Motor neuron (in vitro differentiated cells): Measurements from ENCODE around the gene CLTRN. TPM values are rescaled to one million over a fixed set of nuclear protein-coding genes. Genes with fewer than 3 reads are reported as not detected.

ENCODE experiments used
- ATAC-seq, 8 experiments: fragments of 200-7000 bp; cut with Tn5 transposase; replicated peaks in 6 of 8; 2 replicates each; pipeline ENCODE4 v1.8.0; 2021; ENCODE audit warnings: mild to moderate bottlenecking in 8 of 8, moderate library complexity in 8 of 8
- H3K27ac ChIP-seq, 2 donors: fragments of 250-450 bp; sonication (Bioruptor Pico); 2 replicates each; pipeline ENCODE4 v1.9.0; 2021; ENCODE audit warnings: antibody characterized with exemption in 2 of 2, mild to moderate bottlenecking in 2 of 2, moderate library complexity in 1 of 2
- H3K4me1 ChIP-seq, 2 donors: fragments of 250-450 bp; sonication (Bioruptor Pico); replicated peaks in 1 of 2; 2 replicates each; pipeline ENCODE4 v1.6.1; 2021; ENCODE audit warnings: antibody characterized with exemption in 2 of 2, mild to moderate bottlenecking in 2 of 2, moderate library complexity in 1 of 2
- H3K4me3 ChIP-seq, 5 donors: fragments of 250-450 bp; sonication (Bioruptor Pico); 2 replicates each; pipeline ENCODE4 v1.9.0; 2021; ENCODE audit warnings: antibody characterized with exemption in 5 of 5, mild to moderate bottlenecking in 5 of 5, moderate library complexity in 4 of 5
- WGBS, 10 experiments: fragments of 450-650 bp; shearing (Covaris generic); methylation state at CpG; one replicate each; pipeline ENCODE4 v1.0.0; 2022; 5-methylcytosine and 5-hydroxymethylcytosine counted together
- in situ Hi-C, 9 experiments: fragments of 400-800 bp; cut with MboI; loops; one replicate each; pipeline ENCODE4 v1.15.0; 2021; ENCODE audit warnings: low sequenced_read_pairs in 9 of 9, low pct_unique_long_range_greater_than_20kb in 2 of 9; ENCODE audit not compliant: unreplicated experiment in 9 of 9
- total RNA-seq, 8 experiments: library from RNA; unstranded; fragments of 300-600 nt; gene quantifications; 2 replicates each; pipeline versions ENCODE4 v1.2.3 to v1.2.4, GENCODE V29; 2022

The CLTRN gene
- total RNA-seq, 8 experiments from 2014 or later: 0.28 to 2.2 (median 1.0) TPM; not detected in 1

DNA sequence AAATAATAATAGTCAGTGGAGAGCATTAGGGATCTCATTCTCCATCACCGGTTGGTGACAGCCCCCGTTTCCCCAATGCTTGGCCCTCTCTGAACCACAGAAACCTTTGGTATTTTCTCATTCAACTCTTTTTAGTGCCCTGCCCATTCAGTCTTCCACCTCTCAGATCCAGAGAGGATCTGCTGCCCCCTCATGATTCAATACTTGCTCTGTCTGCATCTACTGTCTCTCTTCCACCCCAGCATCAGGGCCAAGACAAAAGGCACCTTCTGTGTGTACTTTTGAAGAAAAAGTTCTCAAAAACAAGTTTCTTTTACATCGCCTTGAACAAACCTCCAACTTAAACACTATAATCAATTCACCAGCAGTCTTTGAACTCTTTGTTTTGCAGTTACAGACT is 19.3 kb downstream of the CLTRN start:
- in situ Hi-C loops: no loop called here
- Histone ChIP-seq H3K27ac (no peak overlapping the region), H3K4me3 (no peak overlapping the region), H3K4me1 (no peaks in the 10 kb centered on the region)
- 44 to 83% (median 49%) methylated on average over 1 to 3 of the region's 3 CpGs; no CpG with 5 or more reads in 6 of the 10 experiments for whole genome bisulfite sequencing, 10 experiments
- peak in 1 of 8 experiments; percentile 12 for ATAC-seq

- WGBS, 10 experiments: 80 to 100% (median 100%) methylated on average over 1 of the region's 1 CpG; no CpG with 5 or more reads in 5 of the 10 experiments
- Histone ChIP-seq H3K27ac (no peak overlapping the region), H3K4me3 (no peak overlapping the region), H3K4me1 (no peaks in the 10 kb centered on the region)
- in situ Hi-C loops: no loop called here
- ATAC-seq: no peak
Measured at GRCh38 chrX:15644560-15644872, 20.1 kb downstream of the CLTRN start.

DNA sequence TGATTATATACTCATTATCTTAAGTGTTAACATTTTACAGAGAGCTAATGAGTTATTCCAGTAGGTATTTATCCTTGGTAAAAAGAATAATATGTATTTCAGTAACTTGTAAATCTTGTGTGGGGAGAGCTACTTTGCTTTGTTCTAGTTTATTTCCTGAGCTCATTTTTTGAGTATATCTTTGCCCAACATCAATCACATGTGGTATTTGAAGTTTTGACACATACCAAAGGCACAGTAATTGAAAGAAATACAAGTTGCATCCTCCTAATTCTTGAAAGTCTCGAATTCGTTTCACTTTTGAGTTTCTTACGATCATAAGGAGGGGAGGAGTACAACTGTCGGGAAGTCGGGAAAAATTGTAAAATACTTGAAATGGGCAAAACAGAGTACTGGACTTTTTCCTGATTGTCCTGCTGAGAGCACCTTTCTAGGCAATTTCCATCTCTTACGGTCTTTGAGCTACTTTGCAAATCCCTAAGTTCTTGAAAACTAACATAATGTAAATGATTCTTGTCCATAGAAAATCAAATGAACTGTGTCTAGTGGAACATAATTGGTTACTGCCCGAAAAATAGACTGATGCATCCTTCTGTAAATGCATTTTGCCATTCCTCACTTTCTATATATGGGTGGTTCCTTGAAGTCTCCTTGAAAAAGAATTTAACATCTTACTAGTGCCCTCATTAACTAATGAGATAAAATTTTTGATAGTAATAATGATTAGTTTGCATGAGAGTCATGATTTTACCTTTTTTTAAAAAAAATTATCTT is 20.6 kb downstream of the CLTRN start:
- 8 to 100% (median 85%) methylated on average over 1 to 7 of the region's 7 CpGs; no CpG with 5 or more reads in 2 of the 10 experiments for WGBS, 10 experiments
- no peak overlapping the region for H3K4me3 ChIP-seq
- no peaks in the 10 kb centered on the region for H3K4me1 ChIP-seq
- H3K27ac ChIP-seq: no peak overlapping the region
- peak in 2 of 8 experiments; percentile 52 to 87 for ATAC-seq
- in situ Hi-C loops: no loop called here

GRCh38 chrX:15631637-15632036 is 33.0 kb downstream of the CLTRN start:
- H3K4me3 ChIP-seq: no peak overlapping the region
- in situ Hi-C loops: no loop called here
- ATAC-seq: no peak

GRCh38 chrX:15623054-15623453 is 41.6 kb downstream of the CLTRN start:
- in situ Hi-C loops: no loop called here
- H3K4me3 ChIP-seq: no peak overlapping the region
- 43 to 83% (median 82%) methylated on average over 1 of the region's 1 CpG; no CpG with 5 or more reads in 6 of the 10 experiments for WGBS, 10 experiments
- ATAC-seq: no peak
- no peaks in the 10 kb centered on the region for H3K4me1 ChIP-seq
- no peak overlapping the region for H3K27ac ChIP-seq

More at GRCh38 chrX:15631637-15632036, 33.0 kb downstream of the CLTRN start:
- H3K27ac ChIP-seq: no peak overlapping the region
- H3K4me1 ChIP-seq: no peaks in the 10 kb centered on the region

DNA sequence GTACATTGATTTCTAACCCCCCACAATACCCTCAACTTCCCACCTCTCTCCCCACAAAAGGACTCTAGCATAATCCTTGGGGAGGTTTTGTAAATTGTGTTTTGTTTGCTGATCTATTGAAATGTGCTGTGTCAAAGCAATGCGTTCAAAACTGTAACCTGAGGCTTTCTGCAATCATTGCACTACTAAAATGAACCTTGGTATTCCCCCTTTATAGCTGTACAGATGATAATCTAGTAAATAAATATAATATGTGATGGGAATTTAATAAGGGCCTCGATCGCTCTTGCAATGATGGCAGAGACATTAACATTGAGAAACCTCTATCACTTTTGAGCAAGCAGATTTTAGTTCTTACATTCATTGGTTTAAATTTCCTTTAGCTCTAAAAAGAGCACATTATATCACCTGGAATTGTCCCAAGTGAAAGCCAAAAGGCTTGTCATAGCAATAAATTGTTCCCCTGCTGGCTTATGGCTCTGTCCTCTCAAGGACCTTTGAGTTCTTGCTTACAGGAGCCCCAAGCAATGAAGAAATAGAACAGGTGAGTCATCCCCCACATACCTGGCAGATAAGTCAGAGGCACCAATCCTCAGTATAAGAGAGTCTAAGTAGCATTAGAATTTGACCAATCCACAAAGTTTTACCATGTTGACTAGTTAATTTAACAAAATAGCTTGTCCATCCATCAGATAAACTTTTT is 45.4 kb downstream of the CLTRN start:
- no peak for ATAC-seq
- in situ Hi-C loops: no loop called here

GRCh38 chrX:15617111-15617510 is 47.5 kb downstream of the CLTRN start:
- Histone ChIP-seq H3K4me3 (no peak overlapping the region), H3K27ac (no peak overlapping the region), H3K4me1 (no peaks in the 10 kb centered on the region)
- in situ Hi-C loops: no loop called here
- WGBS, 10 experiments: 84 to 86% methylated on average over 1 to 6 of the region's 6 CpGs; no CpG with 5 or more reads in 8 of the 10 experiments
- no peak for ATAC-seq

More for the DNA sequence above, 45.4 kb downstream of the CLTRN start:
- no peaks in the 10 kb centered on the region for H3K4me1 ChIP-seq
- no peak overlapping the region for H3K27ac ChIP-seq
- 40 to 97% (median 66%) methylated on average over 1 to 3 of the region's 3 CpGs; no CpG with 5 or more reads in 6 of the 10 experiments for WGBS, 10 experiments
- H3K4me3 ChIP-seq: no peak overlapping the region

DNA sequence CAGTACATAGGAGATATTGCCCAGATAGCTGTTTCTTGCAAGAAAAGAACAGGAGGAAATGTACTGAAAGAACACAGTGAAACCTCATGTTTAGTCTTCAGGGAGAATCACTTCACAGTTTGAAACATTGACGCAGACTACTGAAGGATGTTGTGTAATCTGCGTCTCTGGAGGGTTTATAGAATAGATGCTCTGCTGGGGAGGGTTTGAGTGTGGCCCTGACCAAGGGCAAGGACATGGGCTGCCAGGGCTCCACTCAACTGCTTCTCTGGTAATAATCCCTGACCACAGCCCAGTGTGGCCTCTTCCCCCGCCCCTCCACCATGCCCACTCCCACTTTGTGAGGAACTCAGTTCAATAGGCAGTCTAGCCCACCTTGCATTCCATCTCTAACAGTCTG is 48.1 kb downstream of the CLTRN start:
- WGBS, 10 experiments: 58 to 90% methylated on average over 1 to 2 of the region's 3 CpGs; no CpG with 5 or more reads in 8 of the 10 experiments
- in situ Hi-C loops: no loop called here

GRCh38 chrX:15607067-15607466 is 57.5 kb downstream of the CLTRN start:
- WGBS, 10 experiments: 20 to 86% (median 62%) methylated on average over 1 to 5 of the region's 5 CpGs; no CpG with 5 or more reads in 3 of the 10 experiments
- Histone ChIP-seq H3K4me3 (no peak overlapping the region), H3K27ac (no peak overlapping the region), H3K4me1 (no peaks in the 10 kb centered on the region)
- in situ Hi-C loops: no loop called here
- ATAC-seq: no peak

More for the DNA sequence above, 48.1 kb downstream of the CLTRN start:
- Histone ChIP-seq H3K4me3 (no peak overlapping the region), H3K4me1 (no peaks in the 10 kb centered on the region), H3K27ac (no peak overlapping the region)
- no peak for ATAC-seq

GRCh38 chrX:15606136-15606535 is 58.5 kb downstream of the CLTRN start:
- in situ Hi-C loops: no loop called here

GRCh38 chrX:15605226-15605625 is 59.4 kb downstream of the CLTRN start:
- in situ Hi-C loops: no loop called here
- H3K4me3 ChIP-seq: no peak overlapping the region
- ATAC-seq: no peak
- WGBS, 10 experiments: 40 to 100% (median 50%) methylated on average over 1 of the region's 1 CpG; no CpG with 5 or more reads in 5 of the 10 experiments
- H3K4me1 ChIP-seq: no peaks in the 10 kb centered on the region
- no peak overlapping the region for H3K27ac ChIP-seq

More at GRCh38 chrX:15606136-15606535, 58.5 kb downstream of the CLTRN start:
- ATAC-seq: no peak
- H3K4me3 ChIP-seq: no peak overlapping the region
- H3K4me1 ChIP-seq: no peaks in the 10 kb centered on the region
- 0 to 15% methylated on average over 1 of the region's 1 CpG; no CpG with 5 or more reads in 8 of the 10 experiments for WGBS, 10 experiments
- no peak overlapping the region for H3K27ac ChIP-seq

DNA sequence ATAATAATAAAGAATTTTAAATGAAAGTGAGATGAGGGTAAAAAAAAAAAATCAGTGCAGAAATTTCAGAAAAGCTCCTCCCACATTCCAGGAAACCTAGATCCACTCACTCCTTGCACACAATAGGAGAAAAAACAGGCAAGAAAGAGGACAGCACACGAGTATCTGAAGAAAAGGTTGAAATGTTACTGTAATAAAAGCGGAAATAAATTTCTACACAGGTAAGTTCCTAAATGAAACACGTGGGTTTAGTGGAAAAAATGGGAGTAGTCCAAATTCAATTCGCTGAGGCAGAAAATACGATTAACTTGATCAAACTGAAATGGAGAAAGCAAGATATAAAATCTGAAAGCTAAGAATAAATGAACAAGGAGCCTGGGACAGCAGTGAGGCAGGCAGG is 61.8 kb downstream of the CLTRN start:
- in situ Hi-C loops: no loop called here
- ATAC-seq: no peak
- Histone ChIP-seq H3K4me1 (no peaks in the 10 kb centered on the region), H3K27ac (no peak overlapping the region), H3K4me3 (no peak overlapping the region)
- 20 to 87% (median 58%) methylated on average over 1 to 5 of the region's 5 CpGs; no CpG with 5 or more reads in 2 of the 10 experiments for WGBS, 10 experiments

DNA sequence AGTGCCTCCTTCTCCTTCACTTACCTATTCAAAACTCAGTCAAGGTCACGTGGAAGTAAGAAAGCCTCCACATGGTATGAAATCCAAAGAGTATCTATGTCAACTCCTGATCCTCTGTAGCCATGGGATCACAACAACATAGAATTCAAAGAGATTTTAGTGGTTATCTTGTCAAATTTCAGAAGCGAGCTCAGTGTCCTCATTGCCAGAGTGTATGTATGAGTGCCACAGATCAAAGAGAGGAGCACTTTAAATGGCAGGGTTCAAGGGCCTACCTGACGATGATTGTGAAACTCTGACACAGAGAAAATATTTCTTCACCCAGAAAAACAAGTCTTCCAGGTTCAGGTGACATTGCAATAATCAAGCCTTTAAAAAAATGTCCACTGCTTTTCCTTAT is 62.7 kb downstream of the CLTRN start:
- WGBS, 10 experiments: 20 to 92% (median 81%) methylated on average over 1 to 2 of the region's 3 CpGs; no CpG with 5 or more reads in 6 of the 10 experiments
- Histone ChIP-seq H3K4me3 (no peak overlapping the region), H3K4me1 (no peaks in the 10 kb centered on the region), H3K27ac (no peak overlapping the region)
- in situ Hi-C loops: no loop called here
- no peak for ATAC-seq
